LNCaP clone FGC (cell line): ENCODE measurements around the gene MRPS14.
"Not testable (repeated sequence)": the region's sequence is repeated elsewhere in the genome, so short reads cannot be mapped to it uniquely, and the experiment has no call there.

Source experiments
- DNase-seq: peaks from one replicate; pipeline ENCODE4 v3.0.0-alpha.2; 2011; ENCODE audit warnings: low read depth
- H3K4me3 ChIP-seq: 2 replicates; pipeline ENCODE4 v1.5.1; 2011; ENCODE audit warnings: mild to moderate bottlenecking, low read depth, low read length, control low read depth
- TF ChIP-seq, protein P1 (sequence below): IDR thresholded peaks from 2 replicates; pipeline ENCODE4 v1.5.1; 2012; ENCODE audit warnings: mild to moderate bottlenecking; ENCODE audit not compliant: control insufficient read depth, insufficient read depth; ENCODE audit errors: extremely low read depth

The MRPS14 gene

DNA sequence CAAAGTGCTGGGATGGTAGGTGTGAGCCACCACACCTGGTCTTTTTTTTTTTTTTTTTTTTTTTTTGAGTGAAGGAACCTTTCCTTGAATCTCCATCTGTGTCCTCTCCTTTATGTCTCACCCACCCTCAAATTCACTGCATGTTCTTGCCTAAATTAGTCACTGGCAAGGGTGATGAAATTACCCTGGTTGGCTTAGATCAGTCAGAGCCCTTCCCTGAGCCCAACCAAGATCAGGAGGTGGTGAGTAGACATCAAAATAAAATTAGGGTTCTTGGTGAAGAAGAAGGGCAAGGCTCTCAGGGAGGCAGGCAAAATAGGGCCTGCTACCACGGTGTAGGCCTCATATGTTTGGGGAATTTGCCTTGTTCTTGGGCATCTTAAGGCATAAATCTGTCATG lies 39.1 kb upstream of the MRPS14 start:
- TF ChIP-seq, protein P1, sequence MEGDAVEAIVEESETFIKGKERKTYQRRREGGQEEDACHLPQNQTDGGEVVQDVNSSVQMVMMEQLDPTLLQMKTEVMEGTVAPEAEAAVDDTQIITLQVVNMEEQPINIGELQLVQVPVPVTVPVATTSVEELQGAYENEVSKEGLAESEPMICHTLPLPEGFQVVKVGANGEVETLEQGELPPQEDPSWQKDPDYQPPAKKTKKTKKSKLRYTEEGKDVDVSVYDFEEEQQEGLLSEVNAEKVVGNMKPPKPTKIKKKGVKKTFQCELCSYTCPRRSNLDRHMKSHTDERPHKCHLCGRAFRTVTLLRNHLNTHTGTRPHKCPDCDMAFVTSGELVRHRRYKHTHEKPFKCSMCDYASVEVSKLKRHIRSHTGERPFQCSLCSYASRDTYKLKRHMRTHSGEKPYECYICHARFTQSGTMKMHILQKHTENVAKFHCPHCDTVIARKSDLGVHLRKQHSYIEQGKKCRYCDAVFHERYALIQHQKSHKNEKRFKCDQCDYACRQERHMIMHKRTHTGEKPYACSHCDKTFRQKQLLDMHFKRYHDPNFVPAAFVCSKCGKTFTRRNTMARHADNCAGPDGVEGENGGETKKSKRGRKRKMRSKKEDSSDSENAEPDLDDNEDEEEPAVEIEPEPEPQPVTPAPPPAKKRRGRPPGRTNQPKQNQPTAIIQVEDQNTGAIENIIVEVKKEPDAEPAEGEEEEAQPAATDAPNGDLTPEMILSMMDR = no peak
- DNase-seq = no peak
- no peak overlapping the region for H3K4me3 ChIP-seq

DNA sequence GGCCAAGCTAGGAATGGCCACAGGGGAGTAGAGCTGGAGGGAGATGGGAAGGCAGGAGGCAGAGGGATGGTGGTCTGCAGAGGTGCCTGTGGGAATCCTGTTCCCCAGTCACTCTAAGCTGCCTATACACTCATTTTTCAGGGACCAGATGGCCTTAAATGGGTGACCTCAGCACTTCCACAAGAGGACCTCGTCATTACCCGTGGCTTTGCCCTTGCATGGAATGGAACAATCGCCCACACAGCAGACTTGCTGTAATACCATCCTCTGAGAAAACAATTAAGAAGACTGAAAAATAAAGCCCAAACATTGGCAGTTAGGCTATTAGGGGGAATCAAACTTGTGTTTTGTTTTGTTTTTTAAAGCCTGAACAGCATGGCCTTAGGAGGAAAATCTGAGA lies 31.5 kb upstream of the MRPS14 start:
- no peak overlapping the region for H3K4me3 ChIP-seq
- TF ChIP-seq, protein P1 = no peak
- DNase-seq = no peak

DNA sequence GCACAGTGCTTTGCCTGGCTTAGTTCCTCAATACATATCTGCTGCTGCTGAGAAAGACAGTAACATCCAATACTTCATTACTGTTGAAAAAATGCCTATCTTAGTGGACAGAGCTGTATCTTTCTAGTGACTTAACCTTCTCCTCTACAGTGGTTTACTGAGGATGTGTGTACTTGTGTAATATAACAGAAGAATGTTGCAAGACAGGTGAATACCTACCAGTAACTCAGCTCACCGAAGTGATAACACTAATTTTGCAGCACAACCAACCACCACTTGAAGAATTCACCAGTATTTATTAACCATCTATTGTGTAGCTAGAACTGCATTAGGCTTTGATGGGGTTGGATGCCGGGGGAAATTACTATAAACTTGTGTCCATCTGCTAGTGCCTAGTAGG lies 27.8 kb upstream of the MRPS14 start:
- TF ChIP-seq, protein P1 = no peak

DNA sequence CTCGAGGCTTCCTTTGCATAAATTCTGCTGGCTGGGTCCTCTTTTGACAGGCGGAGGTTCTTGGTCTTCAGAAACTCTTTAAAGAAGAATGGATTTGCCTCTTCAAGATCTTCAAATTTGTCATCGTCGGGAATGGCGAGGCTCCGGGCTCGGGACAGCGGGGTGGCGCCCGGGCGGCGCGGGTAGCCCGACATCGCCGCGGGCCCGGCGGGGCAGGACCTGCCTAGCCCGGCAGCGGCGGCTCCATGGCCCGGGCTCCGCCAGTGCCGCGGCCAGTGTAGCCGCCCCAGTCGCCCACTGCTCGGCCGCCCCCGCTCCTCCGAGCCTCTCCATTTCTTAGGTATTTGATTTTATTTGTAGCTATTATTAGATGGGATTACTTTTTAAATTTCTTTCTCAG lies 22.3 kb upstream of the MRPS14 start:
- TF ChIP-seq, protein P1 = no peak
- no peak overlapping the region for H3K4me3 ChIP-seq
- DNase-seq = no peak

More for the DNA sequence above, 27.8 kb upstream of the MRPS14 start:
- no peak overlapping the region for H3K4me3 ChIP-seq
- DNase-seq = no peak

DNA sequence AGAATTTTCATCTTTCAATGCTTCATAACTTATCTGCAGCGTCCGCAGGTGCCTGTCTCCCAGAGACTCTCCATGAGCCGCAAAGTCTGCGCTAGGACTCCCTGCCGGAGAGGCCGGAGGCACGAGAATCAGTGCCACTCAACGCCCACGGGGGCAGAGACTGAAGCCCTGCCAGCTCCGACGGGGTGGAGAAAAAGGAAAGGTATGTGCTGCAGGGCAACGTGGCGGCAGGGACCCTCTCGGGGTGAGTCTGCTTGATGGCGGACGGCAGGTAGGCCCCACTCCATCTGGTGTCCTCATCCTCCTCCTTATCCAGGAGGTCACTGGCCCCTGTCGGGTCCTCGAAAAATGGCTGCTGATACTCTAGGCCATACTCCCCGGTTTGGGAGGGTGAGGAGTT lies 21.9 kb upstream of the MRPS14 start:
- TF ChIP-seq, protein P1 = no peak
- H3K4me3 ChIP-seq = no peak overlapping the region
- DNase-seq = no peak

DNA sequence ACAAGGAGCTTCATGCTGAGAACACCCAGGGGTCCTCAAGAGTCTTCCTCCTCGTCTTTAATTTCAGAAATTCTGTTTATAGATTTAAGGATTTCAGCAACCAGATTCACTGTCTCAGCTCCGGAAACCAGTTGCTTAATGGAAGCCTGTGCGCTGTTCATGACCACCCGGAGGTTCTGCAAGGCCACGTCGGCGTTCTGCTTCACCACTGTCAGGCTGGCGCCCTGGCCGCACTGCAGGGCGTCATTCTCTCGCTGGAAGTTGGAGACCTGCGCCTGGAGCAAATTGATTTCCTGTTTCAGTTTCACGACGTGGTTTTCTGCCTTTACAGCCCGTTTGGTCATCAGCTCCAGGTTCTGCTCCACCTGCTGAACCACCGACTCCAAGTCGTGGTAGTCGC lies 21.4 kb upstream of the MRPS14 start:
- DNase-seq, H3K4me3 ChIP-seq: not testable (repeated sequence)

DNA sequence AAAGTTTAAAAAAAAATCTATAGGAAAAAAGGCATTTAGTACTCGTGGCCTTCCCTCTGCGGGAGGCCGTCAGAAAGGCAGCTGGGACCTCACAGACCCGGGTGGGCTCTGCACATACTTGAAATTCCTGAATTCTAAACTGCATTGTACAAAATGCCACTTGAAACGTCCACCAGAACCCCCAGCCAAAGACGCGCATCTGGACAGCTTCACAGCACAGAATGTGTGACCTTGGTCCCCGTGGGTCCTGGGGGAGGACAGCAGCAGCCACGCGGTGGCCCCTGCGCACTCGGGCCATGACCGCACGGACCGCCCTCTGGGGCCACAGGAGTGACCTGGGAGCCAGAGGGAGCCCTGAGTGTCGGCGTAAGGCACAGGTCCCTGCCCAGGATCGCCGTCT lies 20.6 kb upstream of the MRPS14 start:
- no peak for DNase-seq
- TF ChIP-seq, protein P1 = no peak

More for the DNA sequence above, 20.6 kb upstream of the MRPS14 start:
- H3K4me3 ChIP-seq = no peak overlapping the region
